ENCODE measurements around the gene SBK2.
A peak's percentile ranks its signal among the peaks of the same experiment; 100 is the strongest.
"Not testable (repeated sequence)": the region's sequence is repeated elsewhere in the genome, so short reads cannot be mapped to it uniquely, and the experiment has no call there.

Gene SBK2, protein sequence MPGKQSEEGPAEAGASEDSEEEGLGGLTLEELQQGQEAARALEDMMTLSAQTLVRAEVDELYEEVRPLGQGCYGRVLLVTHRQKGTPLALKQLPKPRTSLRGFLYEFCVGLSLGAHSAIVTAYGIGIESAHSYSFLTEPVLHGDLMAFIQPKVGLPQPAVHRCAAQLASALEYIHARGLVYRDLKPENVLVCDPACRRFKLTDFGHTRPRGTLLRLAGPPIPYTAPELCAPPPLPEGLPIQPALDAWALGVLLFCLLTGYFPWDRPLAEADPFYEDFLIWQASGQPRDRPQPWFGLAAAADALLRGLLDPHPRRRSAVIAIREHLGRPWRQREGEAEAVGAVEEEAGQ

GRCh38 chr19:55536951-55537740, at the start of gene SBK2:
SBK2 (minus strand) TSS chr19:55537133; CDS start chr19:55536294, 839 bp downstream.
- no peak within 1 kb of the TSS for H3K27ac Mint-ChIP-seq
- H3K4me1 Mint-ChIP-seq: no peaks in the 10 kb centered on the region
- ATAC-seq: no peak
- H3K36me3 Mint-ChIP-seq (ENCODE audit: low read depth): no peaks in the 10 kb centered on the region
- no peak for DNase-seq
- H3K27me3 Mint-ChIP-seq: no peaks in the 10 kb centered on the region
- no peak within 1 kb of the TSS for H3K4me3 Mint-ChIP-seq
- no peaks in the 10 kb centered on the region for H3K9me3 Mint-ChIP-seq

GRCh38 chr19:55585658-55586339, 48.9 kb upstream of the SBK2 start:
- ATAC-seq: peak; percentile 27
- H3K36me3 Mint-ChIP-seq (ENCODE audit: low read depth): no peaks in the 10 kb centered on the region

GRCh38 chr19:55584871-55585270, 47.9 kb upstream of the SBK2 start:
- H3K4me1 Mint-ChIP-seq: peaks cover 42% of the 10 kb centered on the region
- no peak for ATAC-seq
- no peak overlapping the region for H3K27ac Mint-ChIP-seq
- DNase-seq: no peak
- no peaks in the 10 kb centered on the region for H3K9me3 Mint-ChIP-seq
- H3K36me3 Mint-ChIP-seq (ENCODE audit: low read depth): peaks cover under 1% of the 10 kb centered on the region
- peaks cover 2% of the 10 kb centered on the region for H3K27me3 Mint-ChIP-seq
- H3K4me3 Mint-ChIP-seq: no peak overlapping the region

More at GRCh38 chr19:55585658-55586339, 48.9 kb upstream of the SBK2 start:
- no peaks in the 10 kb centered on the region for H3K9me3 Mint-ChIP-seq
- H3K27ac Mint-ChIP-seq: no peak overlapping the region
- peaks cover 41% of the 10 kb centered on the region for H3K4me1 Mint-ChIP-seq
- H3K27me3 Mint-ChIP-seq: peaks cover 2% of the 10 kb centered on the region
- peak overlapping the region; percentile 61 for H3K4me3 Mint-ChIP-seq
- peak; percentile 67 for DNase-seq

- not testable (repeated sequence) for H3K9me3 Mint-ChIP-seq; H3K4me3 Mint-ChIP-seq; H3K27ac Mint-ChIP-seq; H3K36me3 Mint-ChIP-seq (ENCODE audit: low read depth); ATAC-seq; DNase-seq; H3K27me3 Mint-ChIP-seq
- peaks cover 45% of the 10 kb centered on the region for H3K4me1 Mint-ChIP-seq
These were observed 47.0 kb upstream of the SBK2 start for GRCh38 chr19:55583897-55584296.

DNA sequence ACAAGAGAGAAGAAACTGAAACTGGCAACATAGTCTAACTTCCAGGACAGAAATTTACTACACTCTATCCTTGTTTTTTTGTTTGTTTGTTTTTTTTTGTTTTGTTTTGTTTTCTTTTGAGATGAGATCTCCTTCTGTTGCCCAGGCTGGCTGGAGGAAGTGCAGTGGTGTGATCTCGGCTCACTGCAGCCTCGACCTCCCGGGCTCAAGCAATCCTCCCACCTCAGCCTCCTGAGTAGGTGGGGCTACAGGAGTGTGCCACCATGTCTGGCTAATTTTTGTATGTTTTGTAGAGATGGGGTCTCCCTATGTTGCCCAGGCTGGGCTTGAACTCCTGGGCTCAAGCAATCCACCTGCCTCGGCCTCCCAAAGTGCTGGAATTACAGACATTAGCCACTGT, 45.4 kb upstream of the SBK2 start:
- not testable (repeated sequence) for H3K27me3 Mint-ChIP-seq; H3K36me3 Mint-ChIP-seq (ENCODE audit: low read depth); H3K4me3 Mint-ChIP-seq; H3K9me3 Mint-ChIP-seq; ATAC-seq; H3K27ac Mint-ChIP-seq; DNase-seq
- peaks cover 36% of the 10 kb centered on the region for H3K4me1 Mint-ChIP-seq

- Mint-ChIP-seq H3K27ac (no peak overlapping the region), H3K27me3 (peaks cover 2% of the 10 kb centered on the region), H3K36me3 (ENCODE audit: low read depth) (peaks cover 12% of the 10 kb centered on the region), H3K4me1 (peaks cover 32% of the 10 kb centered on the region), H3K9me3 (no peaks in the 10 kb centered on the region), H3K4me3 (no peak overlapping the region)
- no peak for ATAC-seq
- no peak for DNase-seq
These were observed 44.9 kb upstream of the SBK2 start for GRCh38 chr19:55581823-55582223.

- ATAC-seq (no peak), DNase-seq (peak; percentile 30)
- Mint-ChIP-seq H3K9me3 (no peaks in the 10 kb centered on the region), H3K4me3 (peak overlapping the region; percentile 92), H3K4me1 (peaks cover 26% of the 10 kb centered on the region), H3K36me3 (ENCODE audit: low read depth) (peaks cover 15% of the 10 kb centered on the region), H3K27ac (peak overlapping the region; percentile 9), H3K27me3 (peaks cover 2% of the 10 kb centered on the region)
These were observed 44.4 kb upstream of the SBK2 start for GRCh38 chr19:55581145-55581822.

GRCh38 chr19:55580628-55581144, 43.8 kb upstream of the SBK2 start, which contains the start of gene ZNF579:
ZNF579 (minus strand) TSS chr19:55580848; CDS start chr19:55579639, 1,209 bp downstream.
- Mint-ChIP-seq H3K4me1 (peaks cover 21% of the 10 kb centered on the region), H3K27me3 (no peaks in the 10 kb centered on the region), H3K36me3 (ENCODE audit: low read depth) (peaks cover 17% of the 10 kb centered on the region), H3K9me3 (no peaks in the 10 kb centered on the region), H3K4me3 (peak within 1 kb of the TSS; percentile 92), H3K27ac (peak within 1 kb of the TSS; percentile 94)
- peak; percentile 88 for DNase-seq
- ATAC-seq: peak; percentile 68

GRCh38 chr19:55579766-55580621, 43.1 kb upstream of the SBK2 start:
- peaks cover 17% of the 10 kb centered on the region for H3K36me3 Mint-ChIP-seq (ENCODE audit: low read depth)
- H3K9me3 Mint-ChIP-seq: no peaks in the 10 kb centered on the region
- H3K27me3 Mint-ChIP-seq: no peaks in the 10 kb centered on the region
- DNase-seq: no peak
- peak overlapping the region; percentile 94 for H3K27ac Mint-ChIP-seq
- H3K4me3 Mint-ChIP-seq: peak overlapping the region; percentile 92
- ATAC-seq: peak; percentile 35
- H3K4me1 Mint-ChIP-seq: peaks cover 16% of the 10 kb centered on the region

- H3K36me3 Mint-ChIP-seq (ENCODE audit: low read depth): peaks cover 17% of the 10 kb centered on the region
- H3K27me3 Mint-ChIP-seq: no peaks in the 10 kb centered on the region
- DNase-seq: no peak
- H3K4me3 Mint-ChIP-seq: peak overlapping the region; percentile 92
- no peak for ATAC-seq
- peak overlapping the region; percentile 94 for H3K27ac Mint-ChIP-seq
- no peaks in the 10 kb centered on the region for H3K9me3 Mint-ChIP-seq
- peaks cover 16% of the 10 kb centered on the region for H3K4me1 Mint-ChIP-seq
These were observed 42.1 kb upstream of the SBK2 start for GRCh38 chr19:55578761-55579747.

DNA sequence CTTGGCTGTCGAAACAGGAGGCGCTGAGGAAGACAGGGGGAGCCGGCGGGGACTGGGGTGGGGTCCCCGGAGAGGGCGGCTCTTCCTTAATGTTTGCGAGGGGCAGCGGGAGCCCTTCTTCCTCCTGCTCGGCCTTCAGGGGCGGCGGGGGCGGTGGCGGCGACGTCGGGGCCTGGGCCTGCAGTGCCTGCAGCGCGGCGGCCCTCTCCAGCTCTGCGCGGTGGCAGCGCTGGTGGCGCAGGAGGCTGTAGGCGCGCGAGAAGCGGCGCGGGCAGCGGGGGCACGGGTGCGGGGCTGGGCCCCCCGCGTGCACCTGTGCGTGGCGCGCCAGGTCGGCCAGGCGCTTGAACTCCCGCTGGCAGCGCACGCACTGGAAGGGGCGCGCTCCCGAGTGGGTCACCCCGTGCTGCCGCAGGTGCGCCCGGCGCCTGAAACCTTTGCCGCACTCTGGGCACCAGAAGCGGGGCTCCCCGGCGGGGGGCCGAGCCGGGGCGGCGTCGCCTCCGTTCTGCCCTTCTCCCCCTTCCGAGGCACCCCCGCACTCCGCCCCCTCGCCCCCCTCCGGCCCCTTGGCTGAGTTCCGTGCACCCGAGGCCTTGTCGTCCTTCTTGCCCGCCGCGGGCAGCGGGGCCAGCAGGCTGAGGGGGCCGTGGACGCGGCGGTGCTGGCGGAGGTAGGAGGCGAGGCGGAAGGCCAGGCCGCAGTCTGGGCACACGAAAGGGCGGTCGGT, 41.3 kb upstream of the SBK2 start:
- peaks cover 16% of the 10 kb centered on the region for H3K4me1 Mint-ChIP-seq
- no peak overlapping the region for H3K27ac Mint-ChIP-seq
- DNase-seq: no peak
- no peak overlapping the region for H3K4me3 Mint-ChIP-seq
- peaks cover 17% of the 10 kb centered on the region for H3K36me3 Mint-ChIP-seq (ENCODE audit: low read depth)
- no peaks in the 10 kb centered on the region for H3K27me3 Mint-ChIP-seq
- H3K9me3 Mint-ChIP-seq: no peaks in the 10 kb centered on the region
- ATAC-seq: no peak

DNA sequence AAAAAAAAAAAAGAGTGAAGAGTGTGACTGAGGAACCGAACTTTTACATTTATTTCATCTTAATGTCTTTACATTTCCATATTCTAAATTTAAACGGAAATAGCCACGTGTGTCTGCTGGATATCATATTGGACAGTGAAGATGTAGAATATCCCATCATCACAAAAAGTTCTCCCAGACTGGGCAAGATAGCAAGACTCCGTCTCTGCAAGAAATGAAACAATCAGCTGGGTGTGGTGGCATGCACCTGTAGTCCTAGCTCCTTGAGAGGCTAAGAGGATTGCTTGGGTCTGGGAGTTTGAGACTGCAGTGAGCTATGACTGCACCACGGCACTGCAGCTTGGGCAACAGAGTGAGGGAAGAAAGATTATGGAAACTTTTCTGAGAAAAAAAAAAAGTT, 39.8 kb upstream of the SBK2 start:
- ATAC-seq (no peak), DNase-seq (no peak)
- peaks cover 17% of the 10 kb centered on the region for H3K36me3 Mint-ChIP-seq (ENCODE audit: low read depth)
- no peaks in the 10 kb centered on the region for H3K27me3 Mint-ChIP-seq
- H3K27ac Mint-ChIP-seq: no peak overlapping the region
- H3K4me1 Mint-ChIP-seq: peaks cover 12% of the 10 kb centered on the region
- no peaks in the 10 kb centered on the region for H3K9me3 Mint-ChIP-seq
- H3K4me3 Mint-ChIP-seq: no peak overlapping the region

All from activated naive CD8-positive, alpha-beta T cell treated with anti-CD3 and anti-CD28 coated beads, Interleukin-2, amount 50 U/mL, for 24 hours (primary cell).